Measurements from ENCODE around the gene RBM20.
"Not testable (repeated sequence)": the region's sequence is repeated elsewhere in the genome, so short reads cannot be mapped to it uniquely, and the experiment has no call there.

RBM20 gene

DNA sequence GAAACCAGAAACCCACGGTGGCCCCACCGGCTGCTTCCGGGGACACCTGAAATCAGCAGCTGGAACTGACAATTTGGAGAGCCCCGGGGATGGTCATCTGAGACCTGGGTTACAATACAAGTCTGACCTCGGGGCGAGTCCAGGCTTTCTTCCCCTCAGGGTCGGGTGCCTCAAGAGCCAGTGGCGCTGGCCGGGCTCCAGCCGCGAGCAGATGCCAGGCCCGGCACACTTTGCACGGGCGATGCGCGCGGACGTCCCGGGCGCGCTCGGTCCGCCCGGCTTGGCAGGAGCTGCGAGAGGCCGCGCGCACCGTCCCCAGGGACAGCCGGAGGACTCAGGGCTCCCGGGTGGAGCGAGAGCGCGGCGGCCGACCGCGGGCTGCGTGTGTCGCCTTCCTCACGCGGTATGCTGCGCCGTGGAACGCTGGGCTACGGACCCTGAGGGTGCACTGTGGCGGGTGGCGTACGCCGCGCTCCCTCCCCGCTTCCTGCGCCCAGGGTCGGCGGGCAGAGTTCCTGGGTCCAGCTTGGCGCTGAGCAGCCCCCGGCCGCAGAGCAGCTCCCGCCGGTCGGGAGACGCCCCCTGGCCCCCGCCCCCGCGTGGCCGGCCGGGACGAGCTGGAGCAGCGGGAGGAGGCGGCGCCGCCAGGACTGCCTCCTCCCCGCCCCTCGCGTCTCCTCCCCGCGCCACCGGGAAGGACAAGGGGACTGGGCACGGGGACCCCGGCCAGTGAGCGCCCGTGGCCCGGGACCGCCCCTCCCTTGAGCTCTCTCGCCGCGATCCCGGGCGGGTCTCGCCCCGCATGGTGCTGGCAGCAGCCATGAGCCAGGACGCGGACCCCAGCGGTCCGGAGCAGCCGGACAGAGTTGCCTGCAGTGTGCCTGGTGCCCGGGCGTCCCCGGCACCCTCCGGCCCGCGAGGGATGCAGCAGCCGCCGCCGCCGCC is at the start of gene RBM20:
Gene RBM20 (plus strand): TSS at position 684 of the 945 bp plus-strand sequence. CDS start 119 bp downstream, at position 803.
- Histone ChIP-seq H3K4me1 (ENCODE audit: insufficient read depth, low read length) (peaks cover 38% of the 10 kb centered on the region), H3K27me3 (ENCODE audit: insufficient read depth, low read length) (peaks cover 47% of the 10 kb centered on the region), H2AFZ (ENCODE audit: low read depth, low read length) (peak within 1 kb of the TSS; percentile 90), H3K9me3 (ENCODE audit: low read length) (peaks cover 4% of the 10 kb centered on the region), H3K36me3 (ENCODE audit: insufficient read depth, low read length) (no peaks in the 10 kb centered on the region), H3K4me3 (ENCODE audit: low read length) (peak within 1 kb of the TSS; percentile 61)

DNA sequence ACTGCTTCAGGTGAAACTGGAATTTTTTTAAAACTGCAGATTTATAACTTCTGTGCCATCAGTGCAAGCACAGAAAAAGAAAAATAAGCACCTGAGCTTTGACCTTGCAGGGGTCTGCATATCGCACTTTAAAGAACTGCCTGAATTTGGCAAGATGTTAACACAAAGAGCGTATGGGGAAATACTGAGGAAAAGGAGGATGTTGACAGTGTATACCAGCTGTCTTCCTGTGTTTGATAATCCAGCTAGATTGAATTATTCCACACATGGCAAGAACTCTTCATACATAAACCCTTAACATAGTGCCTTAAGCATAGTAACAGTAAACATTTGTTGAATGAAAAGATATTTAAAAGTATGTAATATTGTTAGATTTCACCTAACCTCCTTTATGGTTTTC is 46.7 kb upstream of the RBM20 start:
- peaks cover 78% of the 10 kb centered on the region for H3K36me3 ChIP-seq (ENCODE audit: insufficient read depth, low read length)
- no peak overlapping the region for H3K4me3 ChIP-seq (ENCODE audit: low read length)
- no peaks in the 10 kb centered on the region for H3K4me1 ChIP-seq (ENCODE audit: insufficient read depth, low read length)
- no peaks in the 10 kb centered on the region for H3K9me3 ChIP-seq (ENCODE audit: low read length)
- H3K27me3 ChIP-seq (ENCODE audit: insufficient read depth, low read length): no peaks in the 10 kb centered on the region
- H2AFZ ChIP-seq (ENCODE audit: low read depth, low read length): no peak overlapping the region

- peaks cover 74% of the 10 kb centered on the region for H3K36me3 ChIP-seq (ENCODE audit: insufficient read depth, low read length)
- H3K4me1 ChIP-seq (ENCODE audit: insufficient read depth, low read length): no peaks in the 10 kb centered on the region
- no peak overlapping the region for H2AFZ ChIP-seq (ENCODE audit: low read depth, low read length)
- H3K4me3 ChIP-seq (ENCODE audit: low read length): no peak overlapping the region
- H3K27me3 ChIP-seq (ENCODE audit: insufficient read depth, low read length): no peaks in the 10 kb centered on the region
- H3K9me3 ChIP-seq (ENCODE audit: low read length): no peaks in the 10 kb centered on the region
These were observed 43.5 kb upstream of the RBM20 start for GRCh38 chr10:110600487-110601101.

GRCh38 chr10:110601581-110601980 is 42.6 kb upstream of the RBM20 start:
- H3K4me1 ChIP-seq (ENCODE audit: insufficient read depth, low read length): no peaks in the 10 kb centered on the region
- H3K36me3 ChIP-seq (ENCODE audit: insufficient read depth, low read length): peaks cover 77% of the 10 kb centered on the region
- no peak overlapping the region for H3K4me3 ChIP-seq (ENCODE audit: low read length)
- no peaks in the 10 kb centered on the region for H3K9me3 ChIP-seq (ENCODE audit: low read length)
- no peak overlapping the region for H2AFZ ChIP-seq (ENCODE audit: low read depth, low read length)
- no peaks in the 10 kb centered on the region for H3K27me3 ChIP-seq (ENCODE audit: insufficient read depth, low read length)

GRCh38 chr10:110608087-110608486 is 36.0 kb upstream of the RBM20 start:
- H3K36me3 ChIP-seq (ENCODE audit: insufficient read depth, low read length): peaks cover 34% of the 10 kb centered on the region

GRCh38 chr10:110609605-110610004 is 34.5 kb upstream of the RBM20 start:
- peaks cover 6% of the 10 kb centered on the region for H3K4me1 ChIP-seq (ENCODE audit: insufficient read depth, low read length)
- H2AFZ ChIP-seq (ENCODE audit: low read depth, low read length): no peak overlapping the region
- no peaks in the 10 kb centered on the region for H3K27me3 ChIP-seq (ENCODE audit: insufficient read depth, low read length)
- H3K36me3 ChIP-seq (ENCODE audit: insufficient read depth, low read length): peaks cover 21% of the 10 kb centered on the region
- H3K9me3 ChIP-seq (ENCODE audit: low read length): no peaks in the 10 kb centered on the region
- no peak overlapping the region for H3K4me3 ChIP-seq (ENCODE audit: low read length)

More at GRCh38 chr10:110608087-110608486, 36.0 kb upstream of the RBM20 start:
- H3K27me3 ChIP-seq (ENCODE audit: insufficient read depth, low read length): no peaks in the 10 kb centered on the region
- no peak overlapping the region for H2AFZ ChIP-seq (ENCODE audit: low read depth, low read length)
- no peaks in the 10 kb centered on the region for H3K9me3 ChIP-seq (ENCODE audit: low read length)
- H3K4me3 ChIP-seq (ENCODE audit: low read length): no peak overlapping the region
- peaks cover 6% of the 10 kb centered on the region for H3K4me1 ChIP-seq (ENCODE audit: insufficient read depth, low read length)

- no peak overlapping the region for H3K4me3 ChIP-seq (ENCODE audit: low read length)
- H3K36me3 ChIP-seq (ENCODE audit: insufficient read depth, low read length): peaks cover 14% of the 10 kb centered on the region
- no peak overlapping the region for H2AFZ ChIP-seq (ENCODE audit: low read depth, low read length)
- H3K27me3 ChIP-seq (ENCODE audit: insufficient read depth, low read length): no peaks in the 10 kb centered on the region
- H3K4me1 ChIP-seq (ENCODE audit: insufficient read depth, low read length): peaks cover 6% of the 10 kb centered on the region
- H3K9me3 ChIP-seq (ENCODE audit: low read length): no peaks in the 10 kb centered on the region
These were observed 33.8 kb upstream of the RBM20 start for GRCh38 chr10:110610308-110610774.

GRCh38 chr10:110610781-110611180 is 33.4 kb upstream of the RBM20 start:
- H3K4me1 ChIP-seq (ENCODE audit: insufficient read depth, low read length); H3K4me3 ChIP-seq (ENCODE audit: low read length); H3K36me3 ChIP-seq (ENCODE audit: insufficient read depth, low read length); H3K27me3 ChIP-seq (ENCODE audit: insufficient read depth, low read length); H2AFZ ChIP-seq (ENCODE audit: low read depth, low read length); H3K9me3 ChIP-seq (ENCODE audit: low read length): not testable (repeated sequence)

DNA sequence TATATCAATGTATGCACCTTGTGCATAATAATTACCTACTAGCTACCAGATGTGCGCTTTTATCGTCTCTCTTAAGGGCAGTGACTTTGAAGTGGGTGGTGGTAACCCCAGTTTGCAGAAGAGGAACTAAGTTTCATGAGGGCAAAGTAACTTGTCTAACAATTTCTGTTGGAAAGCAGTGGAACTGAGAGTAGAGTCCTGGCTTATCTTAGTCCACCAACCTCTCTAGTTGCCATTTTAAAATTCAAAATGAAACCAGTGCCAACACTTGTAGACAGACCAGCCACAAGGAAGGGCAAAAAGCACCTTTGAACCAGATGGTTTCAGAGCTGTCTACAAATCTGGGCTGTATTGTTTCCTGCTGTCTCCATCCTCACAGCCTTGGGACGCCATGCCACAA is 32.0 kb upstream of the RBM20 start:
- Histone ChIP-seq H3K9me3 (ENCODE audit: low read length) (no peaks in the 10 kb centered on the region), H3K4me1 (ENCODE audit: insufficient read depth, low read length) (peaks cover 6% of the 10 kb centered on the region), H3K36me3 (ENCODE audit: insufficient read depth, low read length) (no peaks in the 10 kb centered on the region), H3K4me3 (ENCODE audit: low read length) (no peak overlapping the region), H2AFZ (ENCODE audit: low read depth, low read length) (no peak overlapping the region), H3K27me3 (ENCODE audit: insufficient read depth, low read length) (no peaks in the 10 kb centered on the region)

- H2AFZ ChIP-seq (ENCODE audit: low read depth, low read length): no peak overlapping the region
- H3K4me1 ChIP-seq (ENCODE audit: insufficient read depth, low read length): peaks cover 6% of the 10 kb centered on the region
- H3K36me3 ChIP-seq (ENCODE audit: insufficient read depth, low read length): no peaks in the 10 kb centered on the region
- no peaks in the 10 kb centered on the region for H3K27me3 ChIP-seq (ENCODE audit: insufficient read depth, low read length)
- no peak overlapping the region for H3K4me3 ChIP-seq (ENCODE audit: low read length)
- no peaks in the 10 kb centered on the region for H3K9me3 ChIP-seq (ENCODE audit: low read length)
These were observed 31.5 kb upstream of the RBM20 start for GRCh38 chr10:110612629-110613028.

- Histone ChIP-seq H3K4me3 (ENCODE audit: low read length) (no peak overlapping the region), H3K9me3 (ENCODE audit: low read length) (no peaks in the 10 kb centered on the region), H2AFZ (ENCODE audit: low read depth, low read length) (no peak overlapping the region), H3K4me1 (ENCODE audit: insufficient read depth, low read length) (peaks cover 6% of the 10 kb centered on the region), H3K27me3 (ENCODE audit: insufficient read depth, low read length) (no peaks in the 10 kb centered on the region), H3K36me3 (ENCODE audit: insufficient read depth, low read length) (no peaks in the 10 kb centered on the region)
These were observed 30.7 kb upstream of the RBM20 start for GRCh38 chr10:110613341-110613995.

- Histone ChIP-seq H3K4me1 (ENCODE audit: insufficient read depth, low read length) (peaks cover 6% of the 10 kb centered on the region), H3K36me3 (ENCODE audit: insufficient read depth, low read length) (no peaks in the 10 kb centered on the region), H2AFZ (ENCODE audit: low read depth, low read length) (no peak overlapping the region), H3K9me3 (ENCODE audit: low read length) (no peaks in the 10 kb centered on the region), H3K4me3 (ENCODE audit: low read length) (no peak overlapping the region), H3K27me3 (ENCODE audit: insufficient read depth, low read length) (no peaks in the 10 kb centered on the region)
These were observed 30.1 kb upstream of the RBM20 start for GRCh38 chr10:110613996-110614495.

All from neuron (in vitro differentiated cells).